Activated naive CD8-positive, alpha-beta T cell (primary cell): ENCODE results near the gene TFDP2.

Experiments
- H3K27ac Mint-ChIP-seq: one replicate; pipeline ENCODE4 v1.8.0; 2021; ENCODE audit warnings: mixed read lengths
- H3K27me3 Mint-ChIP-seq: one replicate; pipeline ENCODE4 v1.8.0; 2021; ENCODE audit warnings: mixed read lengths
- H3K36me3 Mint-ChIP-seq: one replicate; pipeline ENCODE4 v1.8.0; 2021; ENCODE audit warnings: mixed read lengths
- H3K4me1 Mint-ChIP-seq: one replicate; pipeline ENCODE4 v1.8.0; 2021; ENCODE audit warnings: low read depth, mixed read lengths
- H3K4me3 Mint-ChIP-seq: one replicate; pipeline ENCODE4 v1.8.0; 2021; ENCODE audit warnings: mild to moderate bottlenecking, mixed read lengths
- H3K9me3 Mint-ChIP-seq: one replicate; pipeline ENCODE4 v1.8.0; 2021; ENCODE audit warnings: low read depth, mixed read lengths

Gene TFDP2, protein sequence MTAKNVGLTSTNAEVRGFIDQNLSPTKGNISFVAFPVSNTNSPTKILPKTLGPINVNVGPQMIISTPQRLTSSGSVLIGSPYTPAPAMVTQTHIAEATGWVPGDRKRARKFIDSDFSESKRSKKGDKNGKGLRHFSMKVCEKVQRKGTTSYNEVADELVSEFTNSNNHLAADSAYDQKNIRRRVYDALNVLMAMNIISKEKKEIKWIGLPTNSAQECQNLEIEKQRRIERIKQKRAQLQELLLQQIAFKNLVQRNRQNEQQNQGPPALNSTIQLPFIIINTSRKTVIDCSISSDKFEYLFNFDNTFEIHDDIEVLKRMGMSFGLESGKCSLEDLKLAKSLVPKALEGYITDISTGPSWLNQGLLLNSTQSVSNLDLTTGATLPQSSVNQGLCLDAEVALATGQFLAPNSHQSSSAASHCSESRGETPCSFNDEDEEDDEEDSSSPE

DNA sequence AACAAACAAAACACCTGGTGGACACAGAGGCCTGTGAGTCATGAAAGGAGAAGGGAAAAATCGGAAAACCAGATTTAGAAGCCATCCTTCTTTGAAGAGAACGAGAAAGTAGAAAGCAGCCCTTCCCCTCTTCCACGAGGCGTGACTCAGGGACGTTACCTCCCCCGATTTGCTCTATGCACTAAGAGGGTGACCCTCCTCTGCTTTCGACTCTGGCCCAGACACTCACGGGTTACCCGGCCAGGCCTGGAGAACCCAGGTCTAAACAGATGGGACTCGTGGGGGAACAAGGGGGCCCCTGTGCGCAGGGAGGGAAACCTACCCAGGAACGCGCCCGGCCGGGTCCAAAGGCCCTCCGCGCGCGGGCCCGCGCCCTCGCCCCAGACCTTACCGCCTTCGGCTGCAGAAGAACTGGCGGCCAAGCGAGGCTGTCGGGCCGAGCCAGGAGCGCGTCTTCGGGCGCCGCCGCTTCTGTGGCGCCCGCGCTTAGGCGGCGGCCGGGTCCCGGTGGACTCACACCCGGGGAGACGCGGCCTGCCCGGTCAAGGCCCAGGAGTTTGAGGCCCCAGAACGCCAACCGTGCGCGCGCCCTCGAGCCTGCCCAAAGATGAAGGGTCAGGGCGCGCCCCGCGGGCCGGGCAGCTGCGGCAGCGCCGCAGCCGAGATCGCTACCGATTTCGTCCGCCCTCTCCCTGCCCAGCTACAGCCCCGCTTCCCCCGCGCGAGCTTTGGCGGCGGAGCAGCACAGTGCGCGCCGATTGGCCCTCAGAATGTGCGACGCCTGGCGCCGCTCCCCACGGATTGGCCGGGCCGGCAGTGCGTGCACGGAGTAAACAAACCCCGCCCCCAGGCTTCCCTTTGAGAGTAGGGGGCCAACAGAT is at the start of gene TFDP2:
Gene TFDP2, minus strand, starts transcription at position 753 of the 881 bp plus-strand sequence. CDS start 47,795 bp downstream, outside the sequence.
- Mint-ChIP-seq H3K9me3 (no peaks in the 10 kb centered on the region), H3K4me3 (peak within 1 kb of the TSS; percentile 92), H3K27me3 (no peaks in the 10 kb centered on the region), H3K27ac (peak within 1 kb of the TSS; percentile 83), H3K4me1 (peaks cover 31% of the 10 kb centered on the region), H3K36me3 (peaks cover 3% of the 10 kb centered on the region)

DNA sequence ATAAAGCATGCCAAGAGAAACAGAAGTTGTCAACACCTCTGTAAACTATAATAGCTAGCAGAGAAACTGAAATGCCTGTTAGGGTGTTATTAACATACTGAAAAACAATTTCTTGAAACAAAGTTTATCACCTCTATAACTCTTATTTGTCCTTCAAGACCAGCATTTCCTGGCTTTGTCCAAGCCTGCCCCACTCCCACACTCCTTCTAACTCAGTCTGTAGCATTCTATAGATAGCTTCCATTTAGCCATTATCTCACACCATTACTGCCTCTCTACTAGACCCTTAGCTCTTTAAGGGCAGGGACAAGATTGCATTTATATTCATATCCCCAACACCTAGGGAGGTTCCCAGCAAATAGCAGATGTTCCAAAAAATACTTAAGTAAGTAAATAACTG is 39.5 kb upstream of the TFDP2 start:
- peaks cover 10% of the 10 kb centered on the region for H3K36me3 Mint-ChIP-seq
- no peak overlapping the region for H3K27ac Mint-ChIP-seq

DNA sequence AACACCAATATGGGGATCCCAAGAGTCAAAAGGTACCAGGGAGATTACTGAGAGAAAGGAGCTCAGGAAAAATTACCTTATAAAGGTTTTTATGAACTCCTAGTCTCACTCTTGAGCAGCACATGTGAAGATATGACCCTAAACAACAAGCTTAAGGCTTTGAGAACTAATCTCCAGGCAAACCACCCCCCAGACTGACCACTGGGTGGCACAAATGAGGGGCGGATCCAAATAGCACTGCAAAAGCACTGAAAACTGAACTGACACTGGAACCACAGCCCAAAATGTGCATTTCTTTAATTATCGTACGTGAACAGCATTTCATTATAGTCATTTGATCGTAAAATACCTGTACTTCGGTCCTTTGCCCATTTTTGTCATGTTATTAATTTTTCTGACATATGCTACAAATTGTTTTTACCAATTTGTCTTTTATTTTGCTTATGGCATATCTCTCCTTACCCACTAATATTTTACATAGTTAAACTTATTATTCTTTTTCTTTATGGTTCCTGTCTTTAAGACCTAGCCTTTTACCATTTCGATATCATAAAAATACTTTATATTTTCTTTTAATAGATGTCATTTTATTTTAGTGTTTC is 31.5 kb upstream of the TFDP2 start:
- Mint-ChIP-seq H3K9me3 (no peaks in the 10 kb centered on the region), H3K36me3 (peaks cover 7% of the 10 kb centered on the region), H3K27me3 (no peaks in the 10 kb centered on the region), H3K4me3 (no peak overlapping the region), H3K4me1 (no peaks in the 10 kb centered on the region), H3K27ac (no peak overlapping the region)

More for the DNA sequence above, 39.5 kb upstream of the TFDP2 start:
- no peak overlapping the region for H3K4me3 Mint-ChIP-seq
- H3K9me3 Mint-ChIP-seq = no peaks in the 10 kb centered on the region
- no peaks in the 10 kb centered on the region for H3K27me3 Mint-ChIP-seq
- no peaks in the 10 kb centered on the region for H3K4me1 Mint-ChIP-seq

DNA sequence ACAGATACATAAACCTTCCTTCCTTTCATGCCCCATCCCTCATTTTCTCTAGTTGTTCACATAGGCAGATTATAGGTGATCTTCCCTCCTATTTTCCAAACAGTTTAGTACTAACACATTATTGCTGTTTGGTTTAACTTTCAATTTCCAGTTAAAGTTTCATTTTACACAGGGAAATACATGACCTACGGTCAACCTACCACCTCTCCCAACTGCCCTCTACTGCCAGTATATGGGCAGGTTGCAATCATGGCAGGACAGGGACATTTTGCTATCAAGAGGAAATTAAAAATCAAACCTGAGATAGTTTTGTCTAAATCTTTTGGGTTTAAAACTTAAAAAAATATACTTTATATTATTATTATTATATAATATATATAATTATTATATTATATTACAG is 26.1 kb upstream of the TFDP2 start:
- Mint-ChIP-seq H3K36me3 (peaks cover 18% of the 10 kb centered on the region), H3K9me3 (no peaks in the 10 kb centered on the region), H3K4me1 (no peaks in the 10 kb centered on the region), H3K27ac (no peak overlapping the region), H3K27me3 (no peaks in the 10 kb centered on the region), H3K4me3 (no peak overlapping the region)

DNA sequence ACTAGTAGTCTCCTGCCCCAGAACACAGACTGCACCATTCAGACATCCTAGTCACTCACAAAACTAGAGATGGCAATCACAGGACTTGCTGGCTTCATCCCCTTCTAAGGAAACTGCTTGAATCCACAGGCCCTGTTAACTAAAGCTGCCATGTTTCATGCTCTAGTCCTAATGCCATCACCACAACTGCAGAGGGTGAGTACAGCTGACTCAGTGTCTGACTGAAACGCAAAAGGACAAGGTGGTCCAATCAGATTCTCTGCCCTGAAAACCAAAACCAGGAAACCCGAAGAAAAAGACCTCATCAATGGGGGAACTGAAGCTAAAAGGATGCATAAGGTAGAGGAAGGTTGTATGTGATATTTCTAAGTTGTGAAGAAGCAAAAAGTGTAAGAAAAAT is 25.2 kb upstream of the TFDP2 start:
- H3K27me3 Mint-ChIP-seq = no peaks in the 10 kb centered on the region
- no peaks in the 10 kb centered on the region for H3K4me1 Mint-ChIP-seq
- H3K9me3 Mint-ChIP-seq = no peaks in the 10 kb centered on the region
- H3K36me3 Mint-ChIP-seq = peaks cover 18% of the 10 kb centered on the region
- H3K4me3 Mint-ChIP-seq = no peak overlapping the region
- no peak overlapping the region for H3K27ac Mint-ChIP-seq

DNA sequence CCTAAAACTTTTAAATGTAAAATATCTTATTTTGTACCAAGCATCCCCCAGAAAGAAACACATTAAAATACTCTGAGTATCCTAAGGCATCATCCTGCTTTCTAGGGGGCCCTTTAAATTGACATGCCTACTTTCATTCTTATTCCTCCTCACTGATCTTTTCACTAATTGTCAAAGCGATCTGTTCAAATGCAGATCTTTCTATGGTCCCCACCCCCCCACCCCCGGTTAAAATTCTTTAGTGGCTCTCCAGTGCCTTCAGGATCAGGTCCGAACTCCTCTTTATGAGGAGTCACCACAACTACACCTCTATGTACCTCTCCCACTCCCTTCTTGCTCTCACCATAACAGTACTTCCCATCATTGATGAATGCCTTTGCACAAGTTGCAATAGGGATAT is 19.2 kb upstream of the TFDP2 start:
- H3K4me3 Mint-ChIP-seq = no peak overlapping the region
- H3K9me3 Mint-ChIP-seq = no peaks in the 10 kb centered on the region
- H3K27me3 Mint-ChIP-seq = no peaks in the 10 kb centered on the region
- peaks cover 17% of the 10 kb centered on the region for H3K36me3 Mint-ChIP-seq
- no peaks in the 10 kb centered on the region for H3K4me1 Mint-ChIP-seq
- H3K27ac Mint-ChIP-seq = no peak overlapping the region

DNA sequence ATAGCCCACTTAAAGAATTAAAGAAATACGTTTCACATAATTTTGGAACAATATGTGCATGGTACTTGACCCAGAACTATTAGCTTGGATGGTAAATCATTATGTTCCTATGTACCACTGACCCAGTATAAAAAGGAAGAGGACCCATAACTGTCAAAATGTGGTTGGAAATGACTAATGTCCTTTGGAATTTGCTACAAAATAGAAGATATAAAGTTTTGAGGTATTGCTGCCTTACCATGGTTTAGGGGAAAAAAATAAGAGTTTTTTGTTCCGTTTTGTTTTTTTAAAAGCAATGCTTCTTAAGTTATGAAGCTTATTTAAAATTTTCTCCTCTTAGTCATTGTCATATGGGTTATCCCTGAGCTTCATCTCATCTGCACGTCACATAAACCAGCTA is 15.8 kb upstream of the TFDP2 start:
- Mint-ChIP-seq H3K4me1 (no peaks in the 10 kb centered on the region), H3K27ac (no peak overlapping the region), H3K27me3 (no peaks in the 10 kb centered on the region), H3K4me3 (no peak overlapping the region), H3K36me3 (peaks cover 17% of the 10 kb centered on the region), H3K9me3 (no peaks in the 10 kb centered on the region)

DNA sequence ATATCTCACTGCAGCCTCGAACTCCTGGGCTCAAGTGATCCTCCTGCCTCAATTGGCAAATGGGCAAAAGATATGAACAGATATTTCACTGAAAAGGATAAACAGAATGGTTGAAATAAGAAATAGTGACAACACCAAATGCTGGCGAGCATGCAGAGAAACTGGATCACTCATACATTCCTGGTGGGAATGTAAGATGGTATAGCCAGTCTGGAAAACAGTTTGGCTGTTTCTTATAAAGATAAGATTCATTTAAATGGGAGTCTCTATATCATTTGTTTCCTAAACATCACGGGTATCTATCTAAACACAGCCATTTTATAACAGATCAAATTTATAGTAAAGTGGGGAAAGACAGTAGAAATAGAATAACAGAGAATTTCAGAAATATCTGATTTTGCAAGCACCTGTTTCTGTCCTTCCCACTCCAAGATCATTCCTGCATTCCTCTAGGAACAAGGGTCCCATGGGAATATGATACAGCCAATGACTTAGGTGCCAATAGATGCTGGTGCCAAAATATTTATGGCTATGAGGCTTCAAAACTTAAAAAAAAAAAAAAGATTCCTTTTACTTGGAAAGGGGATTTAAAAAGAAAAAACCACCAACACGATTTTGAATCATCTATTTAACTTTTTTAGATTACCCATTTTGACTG is 9.9 kb upstream of the TFDP2 start:
- H3K4me3 Mint-ChIP-seq = no peak overlapping the region
- H3K27me3 Mint-ChIP-seq = no peaks in the 10 kb centered on the region
- H3K9me3 Mint-ChIP-seq = no peaks in the 10 kb centered on the region
- H3K36me3 Mint-ChIP-seq = peaks cover 4% of the 10 kb centered on the region
- H3K27ac Mint-ChIP-seq = no peak overlapping the region
- no peaks in the 10 kb centered on the region for H3K4me1 Mint-ChIP-seq

DNA sequence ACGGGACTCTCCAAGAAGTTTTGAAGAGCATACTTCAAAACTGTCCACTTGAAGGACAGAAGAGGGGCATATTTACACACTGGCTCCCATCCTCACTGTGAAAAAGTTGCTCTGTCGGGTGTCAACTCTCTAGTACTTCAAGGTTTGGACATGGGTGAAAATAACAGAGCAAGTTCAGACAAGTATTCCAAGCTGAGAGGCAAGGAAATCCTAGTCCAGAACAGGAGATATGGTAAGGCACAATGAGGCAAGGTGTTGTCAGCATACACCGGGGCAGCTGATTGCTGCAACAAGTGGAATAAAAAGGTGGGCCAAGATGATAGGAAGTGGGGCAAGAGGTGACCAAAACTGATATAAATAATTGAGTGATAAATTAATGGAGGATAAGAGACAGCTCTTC is 4.8 kb upstream of the TFDP2 start:
- Mint-ChIP-seq H3K27ac (no peak overlapping the region), H3K36me3 (no peaks in the 10 kb centered on the region), H3K9me3 (no peaks in the 10 kb centered on the region), H3K4me1 (peaks cover 2% of the 10 kb centered on the region), H3K4me3 (no peak overlapping the region), H3K27me3 (no peaks in the 10 kb centered on the region)

DNA sequence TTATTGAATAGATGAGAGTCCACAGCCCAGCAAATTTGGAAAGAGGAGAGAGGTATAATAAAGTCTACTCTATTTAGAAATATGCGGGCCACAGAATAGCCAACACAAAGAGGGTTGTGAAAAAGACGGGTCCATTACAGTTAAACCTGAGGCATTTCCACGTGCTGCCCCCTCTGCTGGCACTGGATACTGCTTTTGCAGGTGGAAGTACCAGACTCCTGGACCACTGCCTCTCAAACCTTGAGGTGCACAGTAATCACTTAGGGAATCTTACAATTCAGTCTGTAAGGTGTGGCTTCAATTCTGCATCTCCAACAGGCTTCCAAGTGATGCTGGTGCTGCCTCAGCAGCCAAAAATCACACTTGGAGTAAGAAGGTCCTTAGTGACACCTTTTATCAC is 3.0 kb upstream of the TFDP2 start:
- Mint-ChIP-seq H3K9me3 (no peaks in the 10 kb centered on the region), H3K4me3 (no peak overlapping the region), H3K27me3 (no peaks in the 10 kb centered on the region), H3K27ac (no peak overlapping the region), H3K36me3 (no peaks in the 10 kb centered on the region), H3K4me1 (peaks cover 16% of the 10 kb centered on the region)

DNA sequence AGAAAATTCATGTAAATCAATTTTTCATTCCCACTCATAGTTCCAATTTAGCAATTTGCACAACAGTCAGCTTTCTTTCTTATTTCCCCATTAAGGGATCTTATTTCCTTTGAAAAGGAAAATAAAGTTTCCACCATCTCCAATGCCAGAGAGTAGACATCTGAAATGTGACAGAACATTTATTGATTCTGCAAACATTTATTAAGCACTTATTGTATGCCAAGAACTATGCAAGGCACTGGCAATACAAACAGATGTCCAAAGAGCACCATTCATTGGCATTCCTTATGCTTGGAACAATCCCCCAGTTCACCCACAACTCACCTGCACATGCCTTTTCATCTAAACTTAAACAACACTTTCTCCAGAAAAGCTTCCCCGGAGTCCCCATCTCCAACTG is 2.5 kb upstream of the TFDP2 start:
- peaks cover 21% of the 10 kb centered on the region for H3K4me1 Mint-ChIP-seq

DNA sequence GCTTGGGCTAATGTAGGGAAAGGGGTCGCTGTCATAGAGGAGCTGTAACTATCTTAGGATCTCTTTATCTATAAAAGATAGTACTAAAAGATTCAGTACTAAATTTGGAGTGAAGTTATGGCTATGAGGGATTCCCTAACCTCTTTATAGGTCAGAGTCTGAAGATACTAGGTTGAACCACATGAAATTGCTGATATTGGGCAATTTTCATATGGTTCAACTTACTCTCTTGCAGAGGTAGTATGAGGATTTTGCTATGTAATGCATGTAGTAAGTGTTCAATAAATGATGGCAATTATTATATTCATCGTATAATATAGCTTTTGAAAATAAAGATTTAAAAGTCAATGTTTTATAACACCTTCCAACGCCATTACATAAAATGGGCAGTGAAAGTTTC is 1.9 kb upstream of the TFDP2 start:
- Mint-ChIP-seq H3K36me3 (no peaks in the 10 kb centered on the region), H3K4me1 (peaks cover 24% of the 10 kb centered on the region), H3K9me3 (no peaks in the 10 kb centered on the region), H3K4me3 (no peak overlapping the region), H3K27ac (no peak overlapping the region), H3K27me3 (no peaks in the 10 kb centered on the region)

More for the DNA sequence above, 2.5 kb upstream of the TFDP2 start:
- H3K27me3 Mint-ChIP-seq = no peaks in the 10 kb centered on the region
- no peak overlapping the region for H3K27ac Mint-ChIP-seq
- H3K4me3 Mint-ChIP-seq = no peak overlapping the region
- no peaks in the 10 kb centered on the region for H3K36me3 Mint-ChIP-seq
- H3K9me3 Mint-ChIP-seq = no peaks in the 10 kb centered on the region

DNA sequence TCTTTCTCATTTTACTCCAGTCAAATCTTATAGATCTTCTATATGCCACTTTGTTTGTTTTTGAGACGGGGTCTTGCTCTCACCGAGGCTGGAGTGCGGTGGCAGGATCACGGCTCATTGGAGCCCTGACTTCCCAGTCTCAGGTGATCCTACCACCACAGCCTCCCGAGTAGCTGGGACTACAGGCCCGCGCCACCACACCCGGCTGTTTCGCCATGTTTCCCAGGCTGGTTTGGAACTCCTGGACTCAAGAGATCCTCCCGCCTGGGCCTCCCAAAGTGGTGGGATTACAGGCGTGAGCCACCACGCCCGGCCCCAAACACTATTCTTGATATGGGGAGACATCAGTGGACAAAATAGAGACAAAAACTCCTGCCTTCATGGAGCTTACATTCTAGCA is 927 bp upstream of the TFDP2 start:
- no peaks in the 10 kb centered on the region for H3K9me3 Mint-ChIP-seq
- peaks cover 24% of the 10 kb centered on the region for H3K4me1 Mint-ChIP-seq
- H3K27ac Mint-ChIP-seq = no peak overlapping the region
- H3K27me3 Mint-ChIP-seq = no peaks in the 10 kb centered on the region
- H3K36me3 Mint-ChIP-seq = no peaks in the 10 kb centered on the region
- peak overlapping the region; percentile 85 for H3K4me3 Mint-ChIP-seq

DNA sequence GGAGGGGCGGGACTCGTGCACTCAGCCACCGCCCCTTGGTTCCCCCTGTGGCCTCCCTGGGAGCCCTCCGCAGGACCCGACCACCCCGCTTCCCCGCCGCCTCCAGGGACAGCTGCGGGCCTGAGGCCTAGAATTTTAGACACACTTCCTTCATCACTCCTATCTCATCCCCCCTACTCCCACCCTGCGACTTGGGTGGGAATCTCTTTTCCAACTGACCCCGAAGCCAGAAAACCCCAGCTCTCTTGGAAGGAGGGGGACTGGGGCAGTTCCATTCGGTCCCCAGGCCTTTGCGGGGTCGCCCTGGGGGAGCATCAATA is 289 bp upstream of the TFDP2 start:
- no peak overlapping the region for H3K27ac Mint-ChIP-seq

More for the DNA sequence above, 289 bp upstream of the TFDP2 start:
- H3K4me3 Mint-ChIP-seq = peak overlapping the region; percentile 85
- H3K27me3 Mint-ChIP-seq = no peaks in the 10 kb centered on the region
- peaks cover 30% of the 10 kb centered on the region for H3K4me1 Mint-ChIP-seq
- no peaks in the 10 kb centered on the region for H3K9me3 Mint-ChIP-seq
- H3K36me3 Mint-ChIP-seq = peaks cover 3% of the 10 kb centered on the region
